KMS-11 (cell line): ENCODE results near the gene C3orf49.
A peak's percentile ranks its signal among the peaks of the same experiment; 100 is the strongest.

Experiments
- H2AFZ ChIP-seq: fragments of 200-600 bp; sonication (generic); 2 replicates; pipeline ENCODE4 v1.6.1; 2016; ENCODE audit warnings: antibody characterized with exemption, mixed run types, low read depth
- H3K27ac ChIP-seq: fragments of 200-600 bp; sonication (generic); 2 replicates; pipeline ENCODE4 v1.6.1; 2016; ENCODE audit warnings: mild to moderate bottlenecking, mixed run types
- H3K27me3 ChIP-seq: fragments of 200-600 bp; sonication (generic); 2 replicates; pipeline ENCODE4 v1.6.1; 2017; ENCODE audit warnings: mild to moderate bottlenecking, low read depth, mixed run types, moderate library complexity; ENCODE audit not compliant: insufficient read depth
- H3K36me3 ChIP-seq: fragments of 200-600 bp; sonication (generic); 2 replicates; pipeline ENCODE4 v1.6.1; 2017; ENCODE audit warnings: mild to moderate bottlenecking, mixed run types; ENCODE audit not compliant: insufficient read depth
- H3K4me1 ChIP-seq: fragments of 200-600 bp; sonication (generic); 2 replicates; pipeline ENCODE4 v1.6.1; 2016; ENCODE audit warnings: mild to moderate bottlenecking, low read depth, mixed run types; ENCODE audit not compliant: poor library complexity, severe bottlenecking
- H3K4me2 ChIP-seq: fragments of 200-600 bp; sonication (generic); 2 replicates; pipeline ENCODE4 v1.7.0; 2016; ENCODE audit warnings: mild to moderate bottlenecking, mixed run types
- H3K4me3 ChIP-seq: fragments of 200-600 bp; sonication (generic); IDR thresholded peaks from 2 replicates; pipeline ENCODE4 v1.6.1; 2017; ENCODE audit warnings: low read depth, low read length, mixed read lengths; ENCODE audit not compliant: insufficient read depth
- H3K79me2 ChIP-seq: fragments of 200-600 bp; sonication (generic); 2 replicates; pipeline ENCODE4 v1.6.1; 2016; ENCODE audit warnings: low read depth, mixed run types; ENCODE audit not compliant: insufficient read depth
- H3K9ac ChIP-seq: fragments of 200-600 bp; sonication (generic); 2 replicates; pipeline ENCODE4 v1.6.1; 2016; ENCODE audit warnings: mild to moderate bottlenecking, mixed run types
- H4K20me1 ChIP-seq: fragments of 200-600 bp; sonication (generic); 2 replicates; pipeline ENCODE4 v1.6.1; 2016; ENCODE audit warnings: mild to moderate bottlenecking, mixed run types; ENCODE audit not compliant: insufficient read depth
- CTCF ChIP-seq: fragments of 200-600 bp; sonication (generic); conservative IDR thresholded peaks from 2 replicates; pipeline ENCODE4 v1.6.1; 2017; ENCODE audit warnings: low read depth, mild to moderate bottlenecking, antibody characterized with exemption, low read length, moderate library complexity, mixed read lengths

C3orf49 gene

GRCh38 chr3:63892773-63893352, 73.8 kb downstream of the C3orf49 start:
- no peak overlapping the region for H2AFZ ChIP-seq
- H3K27ac ChIP-seq, result no peak overlapping the region
- no peak for TF ChIP-seq CTCF
- peaks cover 29% of the 10 kb centered on the region for H3K4me1 ChIP-seq
- H3K9ac ChIP-seq, result no peak overlapping the region
- H4K20me1 ChIP-seq, result no peaks in the 10 kb centered on the region
- H3K4me3 ChIP-seq, result no peak overlapping the region
- no peaks in the 10 kb centered on the region for H3K36me3 ChIP-seq
- no peaks in the 10 kb centered on the region for H3K79me2 ChIP-seq
- H3K4me2 ChIP-seq, result no peak overlapping the region
- H3K27me3 ChIP-seq, result no peaks in the 10 kb centered on the region

- no peak overlapping the region for H2AFZ ChIP-seq
- H3K27ac ChIP-seq, result no peak overlapping the region
- no peaks in the 10 kb centered on the region for H3K27me3 ChIP-seq
- peak overlapping the region; percentile 18; the same call in 1 of the 2 replicates for H3K4me2 ChIP-seq
- H3K79me2 ChIP-seq, result no peaks in the 10 kb centered on the region
- H3K4me1 ChIP-seq, result peaks cover 29% of the 10 kb centered on the region
- TF ChIP-seq CTCF, result no peak
- no peak overlapping the region for H3K9ac ChIP-seq
- H4K20me1 ChIP-seq, result no peaks in the 10 kb centered on the region
- H3K4me3 ChIP-seq, result no peak overlapping the region
- no peaks in the 10 kb centered on the region for H3K36me3 ChIP-seq
These were observed 76.5 kb downstream of the C3orf49 start for GRCh38 chr3:63895422-63896189.

GRCh38 chr3:63896332-63897030, 77.4 kb downstream of the C3orf49 start:
- peak overlapping the region; percentile 18 for H3K4me2 ChIP-seq
- H3K4me1 ChIP-seq, result peaks cover 29% of the 10 kb centered on the region
- H4K20me1 ChIP-seq, result no peaks in the 10 kb centered on the region
- H3K9ac ChIP-seq, result no peak overlapping the region; the same call in 1 of the 2 replicates
- no peaks in the 10 kb centered on the region for H3K27me3 ChIP-seq
- H3K27ac ChIP-seq, result peak overlapping the region; percentile 30; the same call in 1 of the 2 replicates
- H3K4me3 ChIP-seq, result no peak overlapping the region
- no peaks in the 10 kb centered on the region for H3K36me3 ChIP-seq
- TF ChIP-seq CTCF, result no peak
- no peak overlapping the region for H2AFZ ChIP-seq
- no peaks in the 10 kb centered on the region for H3K79me2 ChIP-seq
